Mesodermal cell (in vitro differentiated cells): ENCODE measurements around the gene PRR5L.

Experiments used
- H3K27ac ChIP-seq: 2 replicates; pipeline ENCODE4 v1.7.0; 2013; ENCODE audit warnings: mild to moderate bottlenecking, low read depth, low read length, moderate library complexity; ENCODE audit not compliant: severe bottlenecking
- H3K36me3 ChIP-seq: 2 replicates; pipeline ENCODE4 v1.7.1; 2013; ENCODE audit warnings: mild to moderate bottlenecking, low read length, moderate library complexity; ENCODE audit not compliant: control insufficient read depth, insufficient read depth
- H3K4me1 ChIP-seq: one replicate; pipeline ENCODE4 v1.7.1; 2013; ENCODE audit warnings: mild to moderate bottlenecking, low read length; ENCODE audit not compliant: insufficient read depth, control insufficient read depth, poor library complexity, severe bottlenecking
- H3K4me3 ChIP-seq: 2 replicates; pipeline ENCODE4 v1.7.0; 2013; ENCODE audit warnings: low read length, control low read depth, mild to moderate bottlenecking; ENCODE audit not compliant: insufficient read depth, poor library complexity, severe bottlenecking; ENCODE audit errors: extremely low read depth
- H3K9me3 ChIP-seq: 2 replicates; pipeline ENCODE4 v1.7.1; 2013; ENCODE audit warnings: mild to moderate bottlenecking, low read length, moderate library complexity; ENCODE audit not compliant: control insufficient read depth
- WGBS, 2 experiments: methylation state at CpG; one replicate each; pipeline ENCODE4 v1.1.5; 2013; ENCODE audit warnings: missing lambda C conversion rate in 2 of 2; ENCODE audit not compliant: insufficient coverage in 2 of 2; 5-methylcytosine and 5-hydroxymethylcytosine counted together

Gene PRR5L

DNA sequence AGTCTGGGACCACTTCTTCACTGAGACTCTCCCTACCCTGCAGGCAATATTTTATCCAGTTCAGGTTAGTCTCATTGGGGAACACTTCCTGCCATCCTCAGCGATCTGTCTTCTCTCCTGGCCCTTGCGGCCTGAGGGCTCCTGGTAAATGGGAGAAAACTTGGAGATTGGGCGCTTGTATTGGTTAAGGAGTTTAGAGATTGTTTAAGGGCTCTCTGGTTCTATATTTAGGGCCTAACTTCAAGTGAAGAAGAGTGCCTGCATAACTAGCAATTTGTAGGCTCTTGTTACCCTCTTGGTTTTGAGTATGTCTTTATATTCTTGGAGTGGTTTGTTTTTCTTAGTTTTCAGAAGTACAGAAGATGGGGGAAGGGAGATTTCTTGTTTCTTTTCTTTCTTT, 141.3 kb downstream of the PRR5L start:
- peaks cover 81% of the 10 kb centered on the region for H3K36me3 ChIP-seq
- H3K27ac ChIP-seq: no peak overlapping the region
- no peaks in the 10 kb centered on the region for H3K9me3 ChIP-seq
- H3K4me3 ChIP-seq: no peak overlapping the region
- H3K4me1 ChIP-seq: peaks cover 7% of the 10 kb centered on the region
- WGBS, 2 experiments: 100% methylated on average over 1 of the region's 3 CpGs; no CpG with 5 or more reads in 1 of the 2 experiments

DNA sequence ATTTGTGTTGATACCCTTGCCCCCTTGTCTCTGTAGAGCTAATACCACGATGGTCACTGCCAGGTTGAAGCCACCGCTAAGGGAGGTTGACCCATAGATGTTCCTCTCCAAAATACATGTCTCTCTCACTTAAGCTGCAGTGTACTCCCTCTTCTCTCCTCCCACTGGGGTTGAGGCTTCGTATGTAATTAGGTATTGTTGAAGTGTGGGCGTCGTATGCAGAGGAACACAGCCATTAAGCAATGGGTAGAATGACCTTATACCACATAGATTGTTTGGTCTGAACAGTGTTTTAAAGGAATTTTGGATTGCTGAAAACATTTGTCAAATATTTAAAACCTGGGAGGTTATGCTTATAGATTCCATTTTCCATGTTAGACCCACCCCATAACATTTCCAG, 142.0 kb downstream of the PRR5L start:
- H3K9me3 ChIP-seq: no peaks in the 10 kb centered on the region
- peaks cover 81% of the 10 kb centered on the region for H3K36me3 ChIP-seq
- peaks cover under 1% of the 10 kb centered on the region for H3K4me1 ChIP-seq
- 100% methylated on average over 3 of the region's 5 CpGs; no CpG with 5 or more reads in 1 of the 2 experiments for WGBS, 2 experiments
- H3K4me3 ChIP-seq: no peak overlapping the region
- H3K27ac ChIP-seq: no peak overlapping the region

DNA sequence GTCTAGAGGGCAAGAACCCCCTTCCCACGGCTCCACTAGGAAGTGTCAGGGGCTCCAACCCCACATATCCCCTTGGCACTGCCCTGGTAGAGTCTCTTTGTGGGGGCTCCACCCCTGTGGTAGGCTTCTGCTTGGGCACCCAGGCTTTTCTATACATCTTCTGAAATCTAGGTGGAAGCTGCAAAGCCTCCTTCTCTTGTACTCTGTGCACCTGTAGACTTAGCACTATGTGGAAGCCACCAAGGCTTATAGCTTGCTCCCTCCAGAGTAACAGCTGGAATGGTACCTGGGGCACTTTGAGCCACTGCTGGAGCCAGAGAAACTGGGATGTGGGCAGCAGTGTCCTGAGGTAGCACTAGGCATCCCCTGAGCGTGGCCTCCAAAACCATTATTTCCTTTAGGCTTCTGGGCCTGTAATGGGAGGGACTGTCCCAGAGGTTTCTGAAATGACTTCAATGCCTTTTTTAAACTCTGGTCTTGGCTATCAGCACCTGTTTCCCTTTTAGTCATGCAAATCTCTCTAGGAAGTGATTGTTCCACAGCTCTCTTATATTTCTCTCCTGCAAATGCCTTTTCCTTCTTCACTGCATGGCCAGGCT, 145.6 kb downstream of the PRR5L start:
- no peak overlapping the region for H3K4me3 ChIP-seq
- H3K4me1 ChIP-seq: no peaks in the 10 kb centered on the region
- no peaks in the 10 kb centered on the region for H3K9me3 ChIP-seq
- peaks cover 65% of the 10 kb centered on the region for H3K36me3 ChIP-seq
- no peak overlapping the region for H3K27ac ChIP-seq
- 100% methylated on average over 1 to 2 of the region's 2 CpGs for whole genome bisulfite sequencing, 2 experiments

DNA sequence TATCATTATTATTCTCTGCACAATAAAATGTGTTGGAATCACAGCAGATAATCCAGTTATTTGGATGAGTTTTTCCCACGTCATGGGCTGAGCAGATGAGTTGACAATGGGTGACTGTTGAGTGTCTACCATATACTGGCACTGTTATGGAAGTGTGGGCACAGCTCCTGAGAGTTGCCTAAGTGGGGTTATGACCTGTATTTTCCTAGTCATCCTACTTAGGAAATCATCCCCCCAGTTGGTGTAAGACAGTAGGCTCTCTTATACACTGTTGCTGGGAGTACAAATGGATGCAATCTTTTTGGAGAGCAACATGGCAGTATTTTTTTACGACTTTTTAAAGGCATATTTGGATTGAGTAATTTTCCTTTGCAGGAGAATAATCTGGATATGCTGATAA, 147.6 kb downstream of the PRR5L start:
- Histone ChIP-seq H3K4me3 (no peak overlapping the region), H3K4me1 (no peaks in the 10 kb centered on the region), H3K27ac (no peak overlapping the region), H3K36me3 (peaks cover 63% of the 10 kb centered on the region), H3K9me3 (no peaks in the 10 kb centered on the region)
- 71 to 100% methylated on average over 1 to 2 of the region's 2 CpGs for WGBS, 2 experiments

DNA sequence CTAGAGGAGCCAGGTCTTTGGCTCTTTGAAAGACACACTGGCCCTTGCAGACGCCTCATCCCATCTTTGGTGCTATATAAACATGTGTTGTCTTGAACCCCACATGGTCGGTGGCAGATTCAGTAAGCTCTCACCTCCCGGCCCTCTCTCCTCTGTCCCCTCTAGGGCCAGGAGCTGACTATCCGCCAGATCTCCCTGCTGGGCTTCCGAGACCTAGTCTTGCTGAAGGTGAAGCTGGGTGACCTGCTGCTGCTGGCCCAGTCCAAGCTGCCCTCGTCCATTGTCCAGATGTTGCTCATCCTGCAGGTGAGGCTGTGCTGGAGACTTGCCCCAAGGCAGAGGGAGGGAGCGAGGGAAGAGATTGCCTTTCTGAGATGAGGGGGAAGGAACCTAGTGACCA, 150.0 kb downstream of the PRR5L start:
- 93 to 95% methylated on average over 5 to 7 of the region's 7 CpGs for WGBS, 2 experiments
- Histone ChIP-seq H3K27ac (no peak overlapping the region), H3K4me1 (peaks cover 4% of the 10 kb centered on the region), H3K9me3 (no peaks in the 10 kb centered on the region), H3K4me3 (no peak overlapping the region), H3K36me3 (peaks cover 68% of the 10 kb centered on the region)

DNA sequence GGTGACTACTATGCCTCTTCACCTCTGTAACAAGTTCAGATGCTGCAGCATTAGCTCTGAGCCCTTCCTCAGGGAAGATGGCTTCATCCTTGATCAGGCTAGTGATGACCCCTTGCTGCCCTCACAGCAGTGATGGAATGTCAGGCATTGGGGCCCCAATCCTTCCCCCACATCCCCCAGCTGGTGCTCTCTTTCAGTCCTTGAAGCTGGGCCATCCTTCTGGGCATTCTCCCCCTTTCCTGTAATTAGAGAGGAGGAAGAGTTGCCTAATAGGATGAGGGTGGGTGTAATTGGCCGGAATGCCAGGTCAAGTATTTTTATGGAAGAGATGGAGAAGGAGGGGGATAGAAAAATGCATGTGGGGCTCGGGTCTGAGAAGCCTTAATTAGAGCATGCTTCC, 151.4 kb downstream of the PRR5L start:
- Histone ChIP-seq H3K27ac (no peak overlapping the region), H3K36me3 (peaks cover 77% of the 10 kb centered on the region), H3K4me3 (no peak overlapping the region), H3K4me1 (peaks cover 11% of the 10 kb centered on the region), H3K9me3 (no peaks in the 10 kb centered on the region)
- WGBS, 2 experiments: 78 to 93% methylated on average over 2 of the region's 2 CpGs

DNA sequence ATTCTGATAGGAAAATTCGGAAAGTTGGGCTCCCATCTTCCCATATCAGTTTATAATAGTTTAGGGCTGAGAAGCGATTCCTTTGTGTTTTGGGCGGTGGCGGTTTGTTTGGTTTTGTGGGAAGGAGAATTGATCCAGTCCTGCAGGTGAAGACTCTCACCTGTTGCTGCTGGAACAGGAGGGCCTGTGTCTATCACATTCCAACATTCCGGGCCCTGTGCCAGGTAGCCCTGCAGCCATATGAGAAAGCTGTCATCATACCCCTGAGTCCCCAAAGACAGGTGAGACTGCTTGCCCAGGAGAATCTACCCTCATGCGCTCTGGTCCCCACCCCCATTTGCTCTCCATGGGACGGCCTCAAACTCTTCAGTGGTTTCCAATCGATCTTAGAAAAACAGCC, 151.9 kb downstream of the PRR5L start:
- Histone ChIP-seq H3K4me3 (no peak overlapping the region), H3K9me3 (no peaks in the 10 kb centered on the region), H3K36me3 (peaks cover 73% of the 10 kb centered on the region), H3K27ac (no peak overlapping the region), H3K4me1 (peaks cover 15% of the 10 kb centered on the region)
- 81 to 87% methylated on average over 4 to 7 of the region's 8 CpGs for WGBS, 2 experiments

DNA sequence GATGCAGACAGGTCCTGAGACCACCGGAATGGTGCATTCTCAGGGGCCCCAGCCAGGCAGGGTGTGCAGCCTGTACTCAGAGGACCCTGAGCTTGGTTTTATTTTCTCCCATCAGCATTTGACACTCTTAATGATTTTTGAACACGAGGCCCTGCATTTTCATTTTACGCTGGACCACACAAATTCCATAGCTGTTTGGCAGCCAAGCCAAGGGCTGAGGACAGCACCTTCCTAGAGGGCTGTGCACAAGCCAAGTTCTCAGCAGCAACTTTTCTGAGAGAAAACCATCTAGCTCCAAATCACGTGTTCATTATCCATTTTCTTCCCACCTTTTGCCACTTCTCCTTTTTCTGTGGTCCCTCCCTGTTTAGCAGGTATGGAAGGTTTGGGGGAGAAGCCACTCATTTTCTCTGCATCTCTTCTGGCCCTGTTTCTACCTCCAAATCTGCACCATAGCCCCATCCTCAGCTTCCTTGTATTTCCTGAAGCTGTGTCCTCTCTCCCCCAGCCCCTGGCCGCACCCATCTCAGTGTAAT, 153.5 kb downstream of the PRR5L start:
- peaks cover 31% of the 10 kb centered on the region for H3K4me1 ChIP-seq
- no peaks in the 10 kb centered on the region for H3K9me3 ChIP-seq
- H3K27ac ChIP-seq: no peak overlapping the region
- H3K4me3 ChIP-seq: no peak overlapping the region
- 96 to 98% methylated on average over 4 of the region's 5 CpGs for WGBS, 2 experiments
- peaks cover 82% of the 10 kb centered on the region for H3K36me3 ChIP-seq

DNA sequence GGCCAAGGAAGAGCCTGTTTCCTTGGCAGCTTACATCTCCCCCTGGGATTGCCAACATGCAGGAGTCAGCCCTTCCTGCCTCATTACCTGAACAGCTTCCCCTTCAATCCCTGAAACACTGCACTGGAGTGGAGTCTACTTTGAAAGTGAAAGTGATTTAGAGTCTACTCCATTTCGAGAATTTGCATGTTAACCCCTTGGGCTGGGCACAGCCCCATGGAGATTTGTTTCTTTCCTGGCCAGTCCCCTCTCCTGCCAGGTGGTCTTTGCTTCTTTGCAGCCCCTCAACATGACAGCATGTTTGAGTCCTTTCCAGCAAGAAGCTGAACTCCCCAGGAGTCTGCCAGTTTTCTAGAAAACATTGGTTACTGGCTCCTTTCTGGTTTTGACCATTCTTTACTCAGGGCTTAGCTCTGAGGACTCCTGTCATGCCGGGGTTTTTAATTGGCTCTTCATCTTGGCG, 154.1 kb downstream of the PRR5L start:
- peaks cover 82% of the 10 kb centered on the region for H3K36me3 ChIP-seq
- H3K27ac ChIP-seq: no peak overlapping the region
- H3K4me1 ChIP-seq: peaks cover 36% of the 10 kb centered on the region
- H3K9me3 ChIP-seq: no peaks in the 10 kb centered on the region
- WGBS, 2 experiments: 88 to 95% methylated on average over 3 of the region's 3 CpGs
- no peak overlapping the region for H3K4me3 ChIP-seq

DNA sequence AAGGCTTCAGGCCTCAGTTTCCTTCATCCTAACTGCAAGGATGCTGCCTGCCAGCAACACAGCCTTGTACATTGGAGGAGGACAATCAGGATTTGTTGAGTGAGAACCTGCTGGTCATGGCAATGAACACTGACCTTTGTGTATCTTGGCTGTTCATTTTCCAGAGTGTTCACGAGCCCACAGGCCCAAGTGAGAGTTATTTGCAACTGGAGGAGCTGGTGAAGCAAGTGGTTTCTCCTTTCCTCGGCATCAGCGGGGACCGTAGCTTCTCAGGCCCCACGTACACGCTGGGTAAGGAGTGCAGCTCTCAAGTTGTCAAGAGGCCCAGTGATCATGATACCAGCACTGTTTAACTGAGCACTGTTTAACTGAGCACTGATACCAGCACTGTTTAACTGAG, 155.0 kb downstream of the PRR5L start:
- Histone ChIP-seq H3K36me3 (peaks cover 78% of the 10 kb centered on the region), H3K4me3 (no peak overlapping the region)
- WGBS, 2 experiments: 95 to 96% methylated on average over 6 of the region's 6 CpGs

DNA sequence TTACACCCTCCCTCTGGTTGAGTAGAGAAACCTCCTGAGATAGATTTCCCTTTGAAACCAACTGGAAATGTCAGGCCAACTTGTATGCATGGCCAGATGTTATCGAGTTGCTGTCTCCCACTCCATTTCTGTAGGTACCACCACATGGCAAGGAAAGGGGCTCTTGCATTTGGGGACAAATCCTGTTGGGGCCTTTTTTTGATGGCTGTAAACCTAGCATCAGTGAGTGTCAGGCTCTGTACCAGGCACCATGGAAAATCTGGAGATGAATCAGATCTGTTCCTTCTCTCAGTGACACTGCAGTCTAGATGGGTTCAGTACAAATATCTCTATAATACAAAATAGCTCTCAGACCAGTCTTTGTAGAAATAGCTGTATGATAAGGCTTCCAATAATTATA, 155.6 kb downstream of the PRR5L start:
- Histone ChIP-seq H3K4me1 (peaks cover 50% of the 10 kb centered on the region), H3K4me3 (no peak overlapping the region), H3K27ac (no peak overlapping the region), H3K9me3 (no peaks in the 10 kb centered on the region), H3K36me3 (peaks cover 77% of the 10 kb centered on the region)
- WGBS, 2 experiments: 80 to 100% methylated on average over 1 of the region's 1 CpG

More for the DNA sequence above, 155.0 kb downstream of the PRR5L start:
- Histone ChIP-seq H3K27ac (no peak overlapping the region), H3K9me3 (no peaks in the 10 kb centered on the region), H3K4me1 (peaks cover 43% of the 10 kb centered on the region)
